Measurements from ENCODE around the gene ABL1.

ABL1 gene

DNA sequence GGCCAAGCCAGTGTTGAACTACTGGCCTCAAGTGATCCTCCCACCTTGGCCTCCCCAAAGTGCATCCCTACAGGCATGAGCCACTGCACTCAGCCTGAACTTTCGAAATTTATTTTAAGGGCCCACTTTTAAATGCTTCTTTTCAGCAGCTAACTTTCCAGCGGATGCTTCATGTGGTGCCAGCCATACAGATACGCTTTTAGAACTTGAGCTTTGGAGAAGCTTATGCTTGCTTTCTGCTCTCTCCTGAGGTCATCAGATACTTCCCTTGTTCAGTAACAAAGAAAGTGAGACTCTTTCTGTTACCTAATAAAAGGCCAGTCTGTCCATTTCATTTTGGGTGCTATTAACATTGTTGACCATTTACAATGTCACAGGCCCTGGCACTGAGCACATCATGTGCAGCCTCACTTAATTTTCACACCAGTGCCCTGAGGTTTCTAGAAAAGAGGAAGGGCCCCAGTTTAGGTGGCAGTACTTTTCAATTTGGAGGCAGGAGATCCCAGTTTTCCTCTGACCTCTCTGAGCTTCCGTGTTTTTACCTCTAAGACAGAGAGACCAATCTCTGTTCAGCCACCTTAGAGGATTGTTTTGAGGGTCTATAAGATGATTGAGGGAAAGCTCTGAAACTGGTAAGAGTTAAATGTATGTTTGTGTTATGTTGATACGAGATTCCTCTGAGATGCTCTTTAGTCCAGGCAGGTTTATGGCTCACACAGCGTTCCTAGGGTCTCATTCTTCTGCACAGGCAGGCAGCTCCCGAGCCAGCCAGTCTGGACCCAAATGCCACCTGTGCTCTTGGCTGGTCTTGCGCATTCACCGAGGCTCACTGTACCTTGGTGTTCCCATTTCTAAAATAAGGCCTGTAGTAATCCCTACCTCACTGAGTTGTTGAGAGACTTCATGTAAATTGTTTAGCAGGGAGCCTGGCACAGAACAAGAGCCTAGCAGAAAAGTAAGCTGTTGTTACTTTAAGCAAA is 4.4 kb downstream of the ABL1 start:
- TF ChIP-seq, protein P1, sequence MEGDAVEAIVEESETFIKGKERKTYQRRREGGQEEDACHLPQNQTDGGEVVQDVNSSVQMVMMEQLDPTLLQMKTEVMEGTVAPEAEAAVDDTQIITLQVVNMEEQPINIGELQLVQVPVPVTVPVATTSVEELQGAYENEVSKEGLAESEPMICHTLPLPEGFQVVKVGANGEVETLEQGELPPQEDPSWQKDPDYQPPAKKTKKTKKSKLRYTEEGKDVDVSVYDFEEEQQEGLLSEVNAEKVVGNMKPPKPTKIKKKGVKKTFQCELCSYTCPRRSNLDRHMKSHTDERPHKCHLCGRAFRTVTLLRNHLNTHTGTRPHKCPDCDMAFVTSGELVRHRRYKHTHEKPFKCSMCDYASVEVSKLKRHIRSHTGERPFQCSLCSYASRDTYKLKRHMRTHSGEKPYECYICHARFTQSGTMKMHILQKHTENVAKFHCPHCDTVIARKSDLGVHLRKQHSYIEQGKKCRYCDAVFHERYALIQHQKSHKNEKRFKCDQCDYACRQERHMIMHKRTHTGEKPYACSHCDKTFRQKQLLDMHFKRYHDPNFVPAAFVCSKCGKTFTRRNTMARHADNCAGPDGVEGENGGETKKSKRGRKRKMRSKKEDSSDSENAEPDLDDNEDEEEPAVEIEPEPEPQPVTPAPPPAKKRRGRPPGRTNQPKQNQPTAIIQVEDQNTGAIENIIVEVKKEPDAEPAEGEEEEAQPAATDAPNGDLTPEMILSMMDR (IDR thresholded peaks at IDR 0.05; ENCODE audit: low read depth, low read length), result no peak
- DNase-seq (ENCODE audit: low read depth in 2 of 2), result no peak
- H3K4me3 ChIP-seq (replicated peaks in 1 of 2; ENCODE audit: low read depth in 2 of 2, low read length in 2 of 2), result no peak overlapping the region

DNA sequence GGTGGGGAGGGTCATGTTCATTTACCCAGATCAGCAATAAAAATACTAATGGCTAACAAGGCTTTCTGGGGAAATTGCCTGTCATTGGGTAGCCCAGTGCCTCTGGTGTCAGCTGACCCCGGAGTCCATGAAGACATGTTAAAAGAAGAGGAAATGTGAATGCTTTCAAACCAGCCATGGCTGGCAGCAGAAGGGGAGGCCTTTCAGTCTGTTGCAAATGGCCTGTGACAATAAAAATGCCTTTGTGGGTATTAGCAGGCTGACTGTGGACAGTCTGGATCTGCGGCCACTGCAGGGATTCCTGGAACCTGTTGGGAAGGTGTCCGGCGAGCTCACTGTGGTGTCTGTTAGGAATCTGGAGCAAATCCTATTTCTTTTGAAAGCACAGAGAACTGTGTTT is 7.5 kb downstream of the ABL1 start:
- no peak overlapping the region for H3K4me3 ChIP-seq (replicated peaks in 1 of 2; ENCODE audit: low read depth in 2 of 2, low read length in 2 of 2)

DNA sequence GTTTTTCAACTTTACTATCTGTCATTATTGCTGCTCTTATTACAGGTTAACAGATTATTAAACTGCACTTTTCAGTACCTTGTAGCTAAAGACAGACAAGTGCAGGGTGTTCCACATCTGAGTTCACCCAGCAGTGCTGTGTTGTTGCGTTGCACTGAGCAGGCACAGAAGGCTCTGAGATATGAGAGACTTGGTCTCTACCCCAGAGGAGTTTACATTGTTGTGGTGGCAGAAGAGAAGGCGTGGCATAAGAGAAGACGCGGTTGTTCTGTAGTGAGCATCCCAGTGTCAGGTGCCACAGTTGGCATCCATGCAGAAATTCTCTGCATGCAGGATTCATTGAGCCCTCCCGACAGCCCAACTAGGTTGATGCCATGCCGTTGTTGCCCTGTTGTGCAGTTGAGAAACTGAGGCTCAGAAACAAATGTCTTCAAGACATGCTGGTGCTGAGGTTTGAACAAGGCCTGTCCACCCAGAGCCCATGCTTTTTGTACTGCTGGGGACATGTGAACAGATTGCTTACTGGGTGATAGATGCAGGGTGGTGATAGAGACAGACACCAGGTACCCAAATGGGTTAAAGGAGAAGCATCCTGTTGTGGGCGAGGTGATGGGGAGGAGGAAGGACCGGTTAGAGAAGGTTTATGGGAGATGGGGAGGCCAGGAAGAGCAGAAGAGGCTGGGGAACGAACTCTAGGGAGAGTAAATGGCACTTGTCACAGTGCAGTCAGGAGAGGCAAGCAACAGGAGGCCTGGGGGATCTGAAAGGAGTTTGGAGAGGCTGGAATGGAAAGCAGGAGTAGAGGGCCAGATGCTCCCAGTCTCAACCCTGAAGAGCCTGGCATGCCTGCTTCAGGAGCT is 8.2 kb downstream of the ABL1 start:
- no peak overlapping the region for H3K4me3 ChIP-seq (replicated peaks in 1 of 2; ENCODE audit: low read depth in 2 of 2, low read length in 2 of 2)
- DNase-seq (ENCODE audit: low read depth in 2 of 2), result no peak
- TF ChIP-seq, protein P1 (IDR thresholded peaks at IDR 0.05; ENCODE audit: low read depth, low read length), result no peak

More for the DNA sequence above, 7.5 kb downstream of the ABL1 start:
- no peak for DNase-seq (ENCODE audit: low read depth in 2 of 2)
- TF ChIP-seq, protein P1 (IDR thresholded peaks at IDR 0.05; ENCODE audit: low read depth, low read length), result no peak

DNA sequence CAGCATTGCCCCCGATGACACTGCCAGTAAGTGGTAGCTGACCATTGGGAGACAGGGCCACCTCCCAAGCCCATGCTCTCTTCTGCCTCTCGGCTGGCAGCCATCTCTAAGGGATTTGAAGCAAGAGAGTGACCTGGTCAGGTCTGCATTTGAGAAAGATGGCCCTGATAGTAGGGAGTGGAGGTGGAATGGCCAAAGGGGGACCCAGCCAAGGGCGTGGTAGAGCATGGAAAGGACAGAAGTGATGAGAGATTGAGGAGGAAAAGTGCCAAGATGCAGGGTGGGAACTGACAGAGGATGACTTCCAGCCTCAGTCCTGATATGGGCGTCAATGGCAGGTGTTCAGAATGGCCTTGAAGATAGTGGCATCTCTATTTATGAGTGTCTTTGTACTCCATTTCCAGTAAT is 9.0 kb downstream of the ABL1 start:
- TF ChIP-seq, protein P1 (IDR thresholded peaks at IDR 0.05; ENCODE audit: low read depth, low read length), result no peak
- DNase-seq (ENCODE audit: low read depth in 2 of 2), result no peak
- no peak overlapping the region for H3K4me3 ChIP-seq (replicated peaks in 1 of 2; ENCODE audit: low read depth in 2 of 2, low read length in 2 of 2)

DNA sequence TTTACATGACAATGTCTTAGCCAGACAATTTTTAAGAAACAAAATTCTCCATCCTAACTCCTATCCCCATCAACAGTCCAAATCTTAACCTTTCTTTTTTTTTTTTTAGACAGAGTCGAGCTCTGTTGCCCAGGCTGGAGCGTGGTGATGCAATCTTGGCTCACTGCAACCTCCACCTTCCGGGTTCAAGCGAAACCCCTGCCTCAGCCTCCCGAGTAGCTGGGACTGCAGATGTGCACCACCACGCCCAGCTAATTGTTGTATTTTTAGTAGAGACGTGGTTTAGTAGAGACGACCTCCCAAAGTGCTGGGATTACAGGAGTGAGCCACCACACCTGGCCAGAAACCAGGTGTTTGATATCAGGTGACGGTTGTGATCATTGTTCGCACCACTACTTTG is 10.2 kb downstream of the ABL1 start:
- peak in 1 of 2 donors; percentile 36 for DNase-seq (ENCODE audit: low read depth in 2 of 2)
- H3K4me3 ChIP-seq (replicated peaks in 1 of 2; ENCODE audit: low read depth in 2 of 2, low read length in 2 of 2), result peak overlapping the region in 1 of 2 donors; percentile 30
- TF ChIP-seq, protein P1 (IDR thresholded peaks at IDR 0.05; ENCODE audit: low read depth, low read length), result no peak

DNA sequence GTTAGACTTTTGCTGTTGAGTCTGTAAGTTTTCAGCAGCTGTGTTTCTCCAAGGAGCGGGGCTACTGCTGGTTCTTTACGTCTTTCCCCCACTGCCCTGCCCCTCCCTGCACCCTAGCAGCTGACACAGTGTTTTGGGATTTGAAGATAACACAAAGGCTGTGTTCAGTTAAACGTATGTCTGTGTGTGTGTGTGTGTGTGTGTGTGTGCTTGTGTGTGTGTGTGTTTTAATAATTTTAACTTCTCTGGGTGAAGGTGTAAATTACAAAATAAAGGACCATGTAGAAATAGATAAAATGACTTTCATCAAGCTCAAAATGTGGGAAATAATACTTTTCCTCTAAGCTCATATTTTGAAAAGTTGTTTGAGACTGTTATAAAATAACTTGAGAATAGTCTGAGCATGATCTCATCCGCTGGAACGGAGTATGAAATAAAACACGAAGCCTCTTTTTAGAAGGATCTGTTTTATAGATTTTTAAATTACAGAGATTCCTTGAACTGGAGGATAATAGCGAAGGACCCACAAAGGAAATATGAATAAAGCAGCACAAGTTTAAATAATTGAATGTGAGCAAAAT is 10.9 kb downstream of the ABL1 start:
- DNase-seq (ENCODE audit: low read depth in 2 of 2), result peak; percentile 90 to 91
- H3K4me3 ChIP-seq (replicated peaks in 1 of 2; ENCODE audit: low read depth in 2 of 2, low read length in 2 of 2), result peak overlapping the region in 1 of 2 donors; percentile 36
- TF ChIP-seq, protein P1 (IDR thresholded peaks at IDR 0.05; ENCODE audit: low read depth, low read length), result no peak
